ENCODE results near the gene PDIA6.
"Not testable (repeated sequence)": the region's sequence is repeated elsewhere in the genome, so short reads cannot be mapped to it uniquely, and the experiment has no call there.

Gene PDIA6

DNA sequence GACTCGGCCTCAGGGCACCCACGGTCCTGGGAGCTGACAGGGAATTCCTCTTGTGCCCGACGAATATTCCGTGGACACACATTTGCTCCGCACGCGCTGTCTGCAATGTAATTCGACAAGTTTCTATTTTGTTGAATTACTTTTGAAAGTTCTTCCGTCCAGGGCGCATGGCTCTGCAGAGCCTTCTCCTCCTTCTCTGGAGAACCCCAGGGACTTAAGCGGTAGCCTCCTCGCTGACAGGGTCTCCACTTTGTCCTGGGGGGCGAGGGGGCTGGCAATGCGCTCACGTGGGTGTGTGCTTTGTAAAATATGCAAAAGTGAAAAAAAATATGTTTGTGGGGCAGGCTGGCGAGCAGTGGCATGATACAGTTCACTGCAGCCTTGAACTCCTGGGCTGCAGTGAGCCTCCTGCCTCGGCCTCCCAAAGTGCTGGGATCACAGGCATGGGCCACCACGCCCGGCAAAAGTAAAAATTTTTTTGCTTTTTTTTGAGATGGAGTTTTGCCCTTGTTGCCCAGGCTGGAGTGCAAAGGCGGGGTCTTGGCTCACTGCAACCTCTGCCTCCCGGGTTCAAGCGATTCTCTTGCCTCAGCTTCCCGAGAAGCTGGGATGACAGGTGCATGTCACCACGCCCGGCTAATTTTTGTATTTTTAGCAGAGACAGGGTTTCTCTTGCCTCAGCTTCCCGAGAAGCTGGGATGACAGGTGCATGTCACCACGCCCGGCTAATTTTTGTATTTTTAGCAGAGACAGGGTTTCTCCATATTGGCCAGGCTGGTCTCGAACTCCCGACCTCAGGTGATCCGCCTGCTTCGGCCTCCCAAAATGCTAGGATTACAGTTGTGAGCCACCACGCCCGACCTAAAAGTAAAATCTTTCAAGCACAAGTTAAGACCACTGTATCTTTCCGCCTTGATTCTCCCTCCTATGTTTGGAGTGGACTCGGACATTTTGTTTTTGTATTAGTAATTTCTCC lies 866 bp upstream of the PDIA6 start:
- in situ Hi-C loops (cut with MboI; ENCODE audit: low sequenced_read_pairs): not testable (repeated sequence)

GRCh38 chr2:10811517-10811916 lies 1.1 kb downstream of the PDIA6 start:
- in situ Hi-C loops (cut with MboI; ENCODE audit: low sequenced_read_pairs): no loop called here

- in situ Hi-C loops (cut with MboI; ENCODE audit: low sequenced_read_pairs): no loop called here
Measured at GRCh38 chr2:10810202-10811161, 2.1 kb downstream of the PDIA6 start.

- in situ Hi-C loops (cut with MboI; ENCODE audit: low sequenced_read_pairs): no loop called here
Measured at GRCh38 chr2:10806543-10806942, 6.0 kb downstream of the PDIA6 start.

DNA sequence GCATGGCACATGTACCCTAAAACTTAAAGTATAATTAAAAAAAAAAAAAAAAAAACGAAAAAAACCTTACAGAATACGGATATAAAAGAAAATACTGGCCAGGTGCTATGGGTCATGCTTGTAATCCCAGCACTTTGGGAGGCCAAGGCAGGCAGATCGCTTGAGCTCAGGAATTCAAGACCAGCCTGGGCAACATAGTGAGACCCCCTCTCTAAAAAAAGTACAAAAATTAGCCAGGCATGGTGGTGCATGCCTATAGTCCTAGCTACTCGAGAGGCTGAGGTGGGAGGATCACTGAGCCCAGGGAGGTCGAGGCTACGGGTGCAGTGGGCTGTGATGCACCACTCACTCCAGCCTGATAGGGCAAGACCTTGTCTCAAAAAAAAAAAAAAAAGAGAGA lies 6.6 kb downstream of the PDIA6 start:
- in situ Hi-C loops (cut with MboI; ENCODE audit: low sequenced_read_pairs): not testable (repeated sequence)

- in situ Hi-C loops (cut with MboI; ENCODE audit: low sequenced_read_pairs): no loop called here
Measured at GRCh38 chr2:10802657-10803056, 9.9 kb downstream of the PDIA6 start.

DNA sequence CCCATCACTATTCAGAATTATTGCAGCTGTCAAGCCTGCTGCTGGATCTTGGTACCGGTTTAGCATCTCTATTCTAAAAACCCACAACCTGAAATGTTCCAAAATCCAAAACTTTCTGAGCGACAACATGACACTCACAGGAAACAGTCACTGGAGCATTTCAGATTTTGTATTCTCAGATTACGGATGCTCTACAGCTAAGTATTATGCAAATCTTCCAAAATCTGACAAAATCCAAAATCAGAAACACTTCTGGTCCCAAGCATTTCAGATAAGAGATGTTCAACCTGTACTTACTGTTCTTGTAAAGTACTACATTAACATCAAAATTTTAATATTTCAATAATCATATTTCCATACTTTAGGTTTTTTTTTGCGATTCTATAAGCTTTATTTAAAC lies 12.4 kb downstream of the PDIA6 start:
- in situ Hi-C loops (cut with MboI; ENCODE audit: low sequenced_read_pairs): no loop called here

DNA sequence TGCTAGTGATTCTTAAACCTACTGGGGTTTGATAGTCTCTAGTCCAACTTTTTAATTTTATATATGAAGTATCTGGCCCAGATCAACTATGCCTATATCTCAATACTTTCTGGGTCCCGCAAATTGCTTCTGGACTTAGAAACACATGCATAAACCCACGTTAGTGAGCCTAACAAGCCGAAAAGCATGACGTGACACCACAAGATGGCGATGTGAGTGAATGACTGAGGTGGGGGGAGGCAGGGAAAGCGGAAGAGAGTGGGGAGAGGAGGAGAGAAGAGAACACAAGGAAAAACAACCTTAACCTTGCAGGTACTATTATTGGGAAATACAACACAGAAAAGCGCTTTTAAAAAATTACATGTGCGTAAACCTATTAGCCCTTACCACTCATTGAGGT lies 13.8 kb downstream of the PDIA6 start:
- in situ Hi-C loops (cut with MboI; ENCODE audit: low sequenced_read_pairs): no loop called here

DNA sequence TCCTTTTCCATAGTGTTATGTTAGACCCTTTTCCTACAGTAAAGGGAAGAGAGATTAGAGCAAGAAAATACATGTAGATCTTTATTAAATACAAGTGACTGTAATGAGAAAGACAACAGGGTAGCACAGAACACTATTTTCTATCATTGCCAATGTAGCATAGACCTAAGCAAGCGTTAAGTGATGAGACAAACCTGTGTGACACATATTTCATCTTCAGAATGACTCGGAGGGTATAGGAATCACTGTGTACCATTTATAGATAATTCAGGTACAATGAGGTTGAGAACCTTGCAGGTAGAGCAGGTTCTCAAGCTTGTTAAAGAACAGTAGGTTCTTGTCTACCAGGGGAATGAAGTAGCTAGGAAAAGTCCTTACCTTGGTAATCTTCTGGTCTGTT lies 15.9 kb downstream of the PDIA6 start:
- in situ Hi-C loops (cut with MboI; ENCODE audit: low sequenced_read_pairs): no loop called here

DNA sequence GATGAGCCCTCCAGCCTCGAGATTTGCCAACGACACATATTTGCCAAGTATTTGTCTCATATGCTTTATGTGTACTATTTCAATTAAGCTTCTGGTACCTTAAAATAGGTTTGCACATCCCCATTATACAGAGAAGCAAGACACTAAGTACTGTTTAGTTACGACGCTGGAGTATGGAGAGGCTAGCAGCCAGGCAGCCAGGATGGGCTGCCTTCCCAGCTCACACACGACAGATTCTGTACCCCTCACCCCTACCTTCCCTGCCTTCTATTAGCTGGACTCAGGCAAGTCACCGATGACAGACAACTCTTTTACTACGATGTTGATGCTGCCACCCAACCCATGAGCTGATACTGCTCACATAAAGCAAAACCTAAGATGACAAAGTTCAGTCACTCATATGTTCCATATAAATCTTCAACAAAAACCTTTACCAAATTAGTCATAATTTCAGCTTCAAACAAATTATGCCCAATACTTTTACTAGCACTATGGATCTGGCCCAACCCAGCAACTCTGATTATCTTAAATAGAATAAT lies 17.0 kb downstream of the PDIA6 start:
- in situ Hi-C loops (cut with MboI; ENCODE audit: low sequenced_read_pairs): no loop called here

DNA sequence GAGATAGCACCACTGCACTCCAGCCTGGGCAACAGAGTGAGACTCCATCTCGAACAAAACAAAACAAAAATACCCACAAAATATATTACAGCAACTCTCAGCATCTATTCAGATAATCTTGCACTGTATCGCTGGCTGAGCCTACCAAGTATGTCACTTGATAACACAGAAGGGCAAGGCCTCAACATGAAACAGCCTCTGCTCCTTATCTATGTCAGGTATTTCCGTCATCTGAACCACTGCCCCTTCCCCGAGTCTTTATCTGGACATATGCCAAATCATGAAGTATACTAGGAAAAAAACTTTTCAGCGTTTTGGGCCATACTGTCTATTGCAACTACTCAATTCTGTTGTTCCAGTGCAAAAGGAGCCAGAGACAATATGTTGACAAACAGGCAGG lies 17.7 kb downstream of the PDIA6 start:
- in situ Hi-C loops (cut with MboI; ENCODE audit: low sequenced_read_pairs): no loop called here

GRCh38 chr2:10793816-10794215 lies 18.8 kb downstream of the PDIA6 start:
- in situ Hi-C loops (cut with MboI; ENCODE audit: low sequenced_read_pairs): no loop called here

DNA sequence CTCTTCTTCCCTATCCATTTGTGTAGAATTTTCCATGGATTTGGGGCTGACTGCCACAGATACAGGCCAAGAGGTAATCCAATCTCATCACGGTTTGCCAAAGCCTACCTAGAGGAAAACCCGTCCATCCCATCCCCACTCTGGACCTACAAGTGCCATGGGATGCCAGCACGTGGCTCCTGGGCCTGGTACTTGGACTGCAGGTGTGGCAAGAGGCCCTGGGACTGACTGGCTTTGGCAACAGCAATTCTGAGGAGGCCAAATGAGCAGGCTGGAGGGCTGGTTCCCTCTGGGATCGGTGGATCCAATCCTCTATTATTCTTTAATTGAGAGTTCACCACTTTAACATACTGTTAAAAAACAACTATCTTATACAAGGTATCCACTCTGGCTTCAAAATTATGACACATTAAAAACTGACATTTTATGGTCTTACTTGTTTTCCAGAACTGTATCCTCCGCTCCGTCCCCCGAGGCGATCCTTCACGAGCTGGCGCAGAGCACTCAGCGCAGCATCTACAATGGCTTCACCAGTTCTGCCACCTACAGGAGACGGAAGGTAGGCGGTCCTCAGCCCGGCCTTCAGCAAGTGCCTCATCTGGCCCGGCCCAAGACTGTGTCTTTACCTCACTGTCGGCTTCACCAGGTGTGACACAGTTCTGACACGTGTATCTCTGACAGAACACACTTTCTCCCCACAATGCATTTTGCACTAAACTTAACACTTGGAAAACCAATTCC lies 19.8 kb downstream of the PDIA6 start:
- in situ Hi-C loops (cut with MboI; ENCODE audit: low sequenced_read_pairs): no loop called here

DNA sequence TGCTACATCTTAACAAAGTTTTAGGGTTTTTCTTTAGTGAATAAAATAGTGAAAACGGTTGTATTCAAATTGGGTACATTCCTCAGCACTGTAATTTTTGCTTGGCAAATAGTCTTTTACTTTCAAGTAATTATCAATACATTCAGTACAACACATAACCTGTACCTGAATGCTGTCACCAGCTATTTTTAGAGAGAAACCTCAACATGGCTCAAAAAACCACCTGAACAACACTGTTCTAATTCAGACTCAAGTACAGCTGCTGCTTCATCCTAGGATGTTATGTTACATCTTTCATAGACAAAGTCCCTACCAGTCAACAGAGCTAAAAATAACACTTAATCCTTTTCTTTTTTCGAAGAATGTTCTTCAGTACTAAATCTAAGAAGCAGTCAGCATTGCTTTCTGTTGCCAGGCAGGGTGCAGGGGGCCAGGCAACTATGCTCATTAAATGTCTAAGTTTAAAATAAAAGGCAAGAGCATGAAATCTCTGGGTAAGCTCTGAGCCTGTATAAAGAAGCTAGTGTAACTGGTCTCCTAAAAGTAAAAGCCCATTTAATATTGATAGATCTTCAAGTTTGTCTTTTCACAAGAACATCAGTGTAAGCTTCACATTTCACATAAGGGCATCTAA lies 20.5 kb downstream of the PDIA6 start:
- in situ Hi-C loops (cut with MboI; ENCODE audit: low sequenced_read_pairs): no loop called here

DNA sequence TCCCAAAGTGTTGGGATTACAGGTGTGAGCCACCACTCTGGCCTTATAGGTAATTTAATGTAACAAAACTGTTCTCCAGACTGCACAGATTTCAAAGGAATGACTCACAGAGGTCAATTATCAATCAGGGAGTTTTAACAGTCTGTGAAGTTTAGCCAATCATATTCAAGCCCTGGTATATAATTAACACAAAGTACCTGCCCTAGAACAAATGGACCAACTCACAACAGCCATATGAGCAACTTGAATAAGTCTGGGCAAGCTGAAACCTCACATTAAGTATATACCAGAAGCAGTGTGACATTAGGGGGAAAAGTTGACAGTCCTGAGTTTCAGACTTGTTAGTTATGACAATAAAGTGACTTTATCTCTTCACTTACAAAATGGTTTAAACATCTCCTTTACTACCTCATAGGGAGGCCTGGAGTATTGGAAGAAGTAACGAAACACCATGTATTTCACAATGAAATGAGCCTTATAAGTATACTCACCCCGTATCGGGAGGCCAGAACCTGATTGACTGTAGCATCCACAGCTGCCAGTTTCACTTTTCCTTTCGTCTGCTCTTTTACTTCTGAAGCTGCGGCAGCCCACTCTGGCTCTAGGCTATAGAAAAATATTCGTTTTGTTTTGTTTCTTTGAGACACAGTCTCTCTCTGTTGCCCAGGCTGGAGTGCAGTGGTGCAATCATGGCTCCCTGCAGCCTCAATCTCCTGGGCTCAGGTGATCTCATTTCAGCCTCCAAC lies 22.2 kb downstream of the PDIA6 start:
- in situ Hi-C loops (cut with MboI; ENCODE audit: low sequenced_read_pairs): no loop called here

DNA sequence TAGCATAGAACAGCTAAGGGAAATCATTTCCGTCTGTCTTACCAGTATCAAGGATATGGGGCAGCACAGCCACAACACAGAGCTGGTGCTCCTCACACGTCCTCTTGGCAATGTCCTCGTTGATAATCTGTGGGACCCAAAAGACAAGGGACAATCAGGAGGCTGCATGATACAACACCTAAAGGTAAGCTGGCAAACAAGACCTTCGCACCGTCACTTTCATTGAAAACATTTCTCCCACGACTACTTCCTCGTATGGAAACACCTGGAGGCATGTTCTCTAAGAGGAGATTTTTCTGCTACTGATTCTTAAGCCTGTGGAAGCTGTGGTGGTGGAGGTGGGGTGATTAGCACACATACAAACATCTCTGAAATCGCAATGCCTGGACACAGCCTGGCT lies 23.7 kb downstream of the PDIA6 start:
- in situ Hi-C loops (cut with MboI; ENCODE audit: low sequenced_read_pairs): no loop called here

- in situ Hi-C loops (cut with MboI; ENCODE audit: low sequenced_read_pairs): no loop called here
Measured at GRCh38 chr2:10787176-10787968, 25.2 kb downstream of the PDIA6 start.

DNA sequence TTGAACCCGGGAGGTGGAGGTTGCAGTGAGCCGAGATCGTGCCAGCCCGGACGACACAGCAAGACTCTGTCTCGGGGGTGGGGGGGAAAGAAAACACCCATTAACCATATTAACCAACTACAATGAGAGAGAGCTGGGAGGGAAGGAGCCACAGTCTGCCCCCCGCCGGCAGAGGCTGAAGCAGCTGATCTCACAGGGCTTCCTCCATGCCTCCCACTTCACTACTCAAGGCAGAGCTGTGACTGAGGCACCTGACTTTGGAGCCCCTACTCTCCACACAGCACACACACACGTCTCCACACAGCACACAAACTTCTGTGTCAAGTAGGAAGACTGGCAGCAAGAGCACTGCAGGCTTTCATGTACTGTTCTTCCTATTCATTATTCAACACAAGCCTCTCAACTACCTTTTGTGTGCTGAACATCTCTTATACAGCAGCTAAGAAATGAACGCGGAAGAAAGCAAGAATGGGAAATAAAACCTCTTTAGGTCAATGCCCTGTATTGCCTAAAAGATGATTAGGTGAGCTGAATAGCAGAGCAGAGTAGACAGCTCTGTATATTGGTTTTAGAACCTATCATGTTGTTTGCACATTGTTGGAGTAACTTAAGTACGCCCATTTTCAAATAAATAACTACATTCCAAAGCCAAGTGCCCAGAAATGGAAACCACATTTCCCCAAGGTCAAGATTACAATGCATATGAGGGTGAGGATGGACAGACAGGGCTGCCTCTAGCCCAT lies 26.2 kb downstream of the PDIA6 start:
- in situ Hi-C loops (cut with MboI; ENCODE audit: low sequenced_read_pairs): no loop called here

Measured in HL-60/S4 treated with phorbol 12-myristate 13-acetate at 8.2 ng/mL for 4 days and 3 days (cell line).